COLO829 (cell line): ENCODE measurements around the gene ANTXR1.
A peak's percentile ranks its signal among the peaks of the same experiment; 100 is the strongest.

Experiments used
- DNase-seq: peaks from one replicate; pipeline ENCODE4 v3.0.0; 2012; ENCODE audit warnings: low spot score

The ANTXR1 gene

GRCh38 chr2:69074918-69075317 lies 61.9 kb downstream of the ANTXR1 start:
- DNase-seq: no peak

- DNase-seq: no peak
Measured at GRCh38 chr2:69075486-69075885, 62.5 kb downstream of the ANTXR1 start.

GRCh38 chr2:69076601-69077000 lies 63.6 kb downstream of the ANTXR1 start:
- DNase-seq: no peak

- DNase-seq: no peak
Measured at GRCh38 chr2:69077252-69077950, 64.4 kb downstream of the ANTXR1 start.

GRCh38 chr2:69080071-69080470 lies 67.1 kb downstream of the ANTXR1 start:
- DNase-seq: no peak

GRCh38 chr2:69081001-69081580 lies 68.1 kb downstream of the ANTXR1 start:
- no peak for DNase-seq

- no peak for DNase-seq
Measured at GRCh38 chr2:69081757-69082156, 68.8 kb downstream of the ANTXR1 start.

GRCh38 chr2:69082430-69082997 lies 69.5 kb downstream of the ANTXR1 start:
- DNase-seq: peak; percentile 45

- DNase-seq: peak; percentile 35
Measured at GRCh38 chr2:69083235-69083748, 70.3 kb downstream of the ANTXR1 start.

GRCh38 chr2:69084492-69084891 lies 71.5 kb downstream of the ANTXR1 start:
- no peak for DNase-seq

GRCh38 chr2:69086466-69086865 lies 73.5 kb downstream of the ANTXR1 start:
- DNase-seq: no peak

- DNase-seq: no peak
Measured at GRCh38 chr2:69087211-69087911, 74.4 kb downstream of the ANTXR1 start.

- DNase-seq: no peak
Measured at GRCh38 chr2:69087912-69088240, 74.9 kb downstream of the ANTXR1 start.

GRCh38 chr2:69088466-69088865 lies 75.5 kb downstream of the ANTXR1 start:
- no peak for DNase-seq

- no peak for DNase-seq
Measured at GRCh38 chr2:69089266-69089665, 76.3 kb downstream of the ANTXR1 start.

GRCh38 chr2:69089998-69090397 lies 77.0 kb downstream of the ANTXR1 start:
- DNase-seq: no peak

- no peak for DNase-seq
Measured at GRCh38 chr2:69090820-69091219, 77.8 kb downstream of the ANTXR1 start.

- no peak for DNase-seq
Measured at GRCh38 chr2:69092857-69093256, 79.9 kb downstream of the ANTXR1 start.

GRCh38 chr2:69095305-69095704 lies 82.3 kb downstream of the ANTXR1 start:
- DNase-seq: no peak

GRCh38 chr2:69096326-69097095 lies 83.5 kb downstream of the ANTXR1 start:
- no peak for DNase-seq

GRCh38 chr2:69097148-69097610 lies 84.2 kb downstream of the ANTXR1 start:
- DNase-seq: no peak
